HAP-1 (cell line): ENCODE measurements around the gene TMEM201.

ENCODE experiments used
- DNase-seq, 2 experiments: peaks; one replicate each; pipeline ENCODE4 v3.0.0-alpha.2; 2016 to 2020; ENCODE audit warnings: low spot score in 2 of 2
- H3K27me3 ChIP-seq: fragments of 250-450 bp; sonication (Bioruptor Pico); 2 replicates; pipeline ENCODE4 v1.5.1; 2020; ENCODE audit warnings: low read depth, mild to moderate bottlenecking, moderate library complexity
- H3K36me3 ChIP-seq: fragments of 250-450 bp; sonication (Bioruptor Pico); replicated peaks from 2 replicates; pipeline ENCODE4 v1.5.1; 2020; ENCODE audit warnings: mild to moderate bottlenecking
- H3K4me1 ChIP-seq: fragments of 250-450 bp; sonication (Bioruptor Pico); 2 replicates; pipeline ENCODE4 v1.5.1; 2020; ENCODE audit warnings: mild to moderate bottlenecking
- H3K4me3 ChIP-seq: fragments of 250-450 bp; sonication (Bioruptor Pico); 2 replicates; pipeline ENCODE4 v1.5.1; 2020; ENCODE audit warnings: mild to moderate bottlenecking, moderate library complexity
- H3K9me3 ChIP-seq: fragments of 250-450 bp; sonication (Bioruptor Pico); 2 replicates; pipeline ENCODE4 v1.5.1; 2020; ENCODE audit warnings: mild to moderate bottlenecking, moderate library complexity
- in situ Hi-C: fragments of 300-500 bp; cut with MboI; formaldehyde crosslinking; loops from 3 replicates; pipeline ENCODE4 v1.14.3; 2020; ENCODE audit warnings: low sequenced_read_pairs, inconsistent platforms, mixed read lengths

The TMEM201 gene

DNA sequence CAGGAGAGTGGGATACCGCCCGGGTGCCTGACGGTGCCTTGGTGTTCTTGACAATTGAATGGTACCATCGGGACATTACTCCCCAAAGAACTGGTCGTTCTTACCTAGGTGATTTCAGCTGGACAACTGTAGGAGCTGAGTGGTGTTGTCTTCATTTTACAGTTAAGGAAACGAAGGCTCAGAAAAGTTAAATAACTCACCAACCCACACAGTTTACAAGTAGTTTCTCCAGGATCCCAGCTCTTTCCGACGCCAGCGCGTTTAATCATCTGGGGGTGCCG is 64.4 kb downstream of the TMEM201 start:
- Histone ChIP-seq H3K9me3 (no peaks in the 10 kb centered on the region), H3K36me3 (no peaks in the 10 kb centered on the region), H3K4me3 (no peak overlapping the region), H3K4me1 (peaks cover 3% of the 10 kb centered on the region), H3K27me3 (peaks cover 48% of the 10 kb centered on the region)
- no peak for DNase-seq
- in situ Hi-C loops = no loop called here

DNA sequence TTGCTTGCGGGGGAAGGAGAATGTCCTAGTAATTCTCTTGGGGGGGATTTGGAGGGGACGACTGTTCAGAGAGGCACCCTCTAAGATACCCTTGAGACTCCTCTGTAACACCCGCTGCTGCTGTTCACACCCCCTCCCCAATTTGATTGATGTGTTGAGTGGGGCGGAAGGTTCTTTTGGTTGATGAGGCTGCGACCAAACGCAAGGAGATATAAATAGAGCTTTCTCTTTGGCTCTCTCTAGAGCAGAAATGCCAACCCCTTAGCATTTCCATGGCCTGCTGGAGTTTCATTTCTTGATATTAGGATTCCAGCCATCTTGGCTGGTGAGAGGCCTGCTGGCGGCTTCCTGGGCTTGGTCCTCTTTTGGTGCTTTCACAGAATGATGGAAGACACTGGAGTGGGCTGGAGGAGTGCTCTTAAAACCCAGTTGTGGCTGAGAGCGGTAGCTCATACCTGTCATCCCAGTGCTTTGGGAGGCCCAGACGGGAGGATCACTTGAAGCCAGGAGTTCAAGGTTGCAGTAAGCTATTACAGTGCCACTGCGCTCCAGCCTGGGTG is 64.9 kb downstream of the TMEM201 start:
- peaks cover 3% of the 10 kb centered on the region for H3K4me1 ChIP-seq
- in situ Hi-C loops = no loop called here
- H3K9me3 ChIP-seq = no peaks in the 10 kb centered on the region
- H3K36me3 ChIP-seq = no peaks in the 10 kb centered on the region
- no peak for DNase-seq
- H3K4me3 ChIP-seq = no peak overlapping the region
- H3K27me3 ChIP-seq = peaks cover 48% of the 10 kb centered on the region

- peaks cover 48% of the 10 kb centered on the region for H3K27me3 ChIP-seq
These were observed 65.5 kb downstream of the TMEM201 start for GRCh38 chr1:9654051-9654833.

GRCh38 chr1:9654834-9655723 is 66.4 kb downstream of the TMEM201 start:
- Histone ChIP-seq H3K27me3 (peaks cover 46% of the 10 kb centered on the region), H3K4me1 (no peaks in the 10 kb centered on the region), H3K4me3 (no peak overlapping the region), H3K9me3 (no peaks in the 10 kb centered on the region), H3K36me3 (no peaks in the 10 kb centered on the region)
- in situ Hi-C loops = no loop called here
- no peak for DNase-seq

More at GRCh38 chr1:9654051-9654833, 65.5 kb downstream of the TMEM201 start:
- no peak for DNase-seq
- in situ Hi-C loops = no loop called here
- H3K36me3 ChIP-seq = no peaks in the 10 kb centered on the region
- peaks cover 3% of the 10 kb centered on the region for H3K4me1 ChIP-seq
- H3K4me3 ChIP-seq = no peak overlapping the region
- no peaks in the 10 kb centered on the region for H3K9me3 ChIP-seq

- Histone ChIP-seq H3K4me3 (no peak overlapping the region), H3K4me1 (no peaks in the 10 kb centered on the region), H3K9me3 (no peaks in the 10 kb centered on the region), H3K36me3 (no peaks in the 10 kb centered on the region), H3K27me3 (peaks cover 38% of the 10 kb centered on the region)
- in situ Hi-C loops = no loop called here
- DNase-seq = no peak
These were observed 67.1 kb downstream of the TMEM201 start for GRCh38 chr1:9655836-9656235.

DNA sequence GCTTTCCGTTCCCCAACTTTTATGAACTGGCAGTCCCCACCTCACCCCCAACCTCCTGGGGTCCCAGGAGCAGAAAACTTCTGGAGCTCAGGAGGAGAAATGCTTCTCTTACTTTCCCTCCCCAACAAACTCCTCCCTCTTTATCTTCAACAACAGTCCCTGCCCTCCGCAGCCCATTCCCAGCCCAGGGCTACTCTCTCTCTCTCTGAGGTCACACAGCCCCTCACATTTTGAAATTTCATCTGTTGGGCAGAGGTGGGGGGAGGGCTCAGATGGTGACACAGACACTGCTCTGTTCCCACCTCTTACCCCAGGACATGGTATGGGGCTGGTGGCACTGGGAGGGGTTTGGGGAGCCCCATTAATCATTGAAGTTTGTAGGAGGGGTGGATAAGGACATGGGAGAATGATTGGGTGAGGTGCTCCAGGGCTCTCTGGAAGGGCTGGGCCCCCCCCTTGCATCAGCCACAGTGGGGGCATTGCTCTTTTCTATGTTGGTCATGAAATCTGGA is 68.9 kb downstream of the TMEM201 start:
- no peak for DNase-seq
- Histone ChIP-seq H3K4me3 (no peak overlapping the region), H3K4me1 (no peaks in the 10 kb centered on the region), H3K36me3 (no peaks in the 10 kb centered on the region), H3K27me3 (peaks cover 21% of the 10 kb centered on the region), H3K9me3 (no peaks in the 10 kb centered on the region)
- in situ Hi-C loops = no loop called here

DNA sequence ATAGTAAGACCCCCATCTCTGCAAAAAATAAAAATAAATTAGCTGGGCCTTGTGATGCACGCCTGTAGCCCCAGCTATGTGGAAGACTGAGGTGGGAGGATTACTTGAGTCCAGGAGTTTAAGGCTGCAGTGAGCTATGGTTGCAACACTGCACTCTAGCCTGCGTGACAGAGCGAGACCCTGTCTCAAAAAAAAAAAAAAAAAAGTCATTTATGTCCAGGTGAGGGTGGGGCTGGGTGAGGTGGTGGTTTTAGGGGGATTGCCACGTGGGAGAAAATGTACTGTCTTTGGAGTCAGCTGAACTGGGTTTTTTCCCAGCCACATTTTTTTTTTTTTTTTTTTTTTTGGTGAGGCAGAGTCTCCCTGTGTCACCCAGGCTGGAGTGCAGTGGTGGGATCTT is 69.5 kb downstream of the TMEM201 start:
- H3K9me3 ChIP-seq = no peaks in the 10 kb centered on the region
- no peak overlapping the region for H3K4me3 ChIP-seq
- H3K36me3 ChIP-seq = no peaks in the 10 kb centered on the region
- DNase-seq = no peak
- in situ Hi-C loops = no loop called here
- no peaks in the 10 kb centered on the region for H3K4me1 ChIP-seq
- peaks cover 14% of the 10 kb centered on the region for H3K27me3 ChIP-seq

- in situ Hi-C loops = no loop called here
- no peaks in the 10 kb centered on the region for H3K9me3 ChIP-seq
- H3K36me3 ChIP-seq = no peaks in the 10 kb centered on the region
- H3K27me3 ChIP-seq = peaks cover 3% of the 10 kb centered on the region
- no peak overlapping the region for H3K4me3 ChIP-seq
- no peak for DNase-seq
- H3K4me1 ChIP-seq = no peaks in the 10 kb centered on the region
These were observed 70.6 kb downstream of the TMEM201 start for GRCh38 chr1:9659328-9659727.

GRCh38 chr1:9663257-9663656 is 74.5 kb downstream of the TMEM201 start:
- H3K27me3 ChIP-seq = no peaks in the 10 kb centered on the region

More at GRCh38 chr1:9663257-9663656, 74.5 kb downstream of the TMEM201 start:
- H3K4me3 ChIP-seq = no peak overlapping the region
- in situ Hi-C loops = no loop called here
- H3K4me1 ChIP-seq = no peaks in the 10 kb centered on the region
- no peak for DNase-seq
- H3K9me3 ChIP-seq = no peaks in the 10 kb centered on the region
- H3K36me3 ChIP-seq = no peaks in the 10 kb centered on the region
